Forelimb muscle (tissue), 1 donor: Measurements from ENCODE around the gene STK24. TPM values are rescaled to one million over a fixed set of nuclear protein-coding genes. Genes with fewer than 3 reads are reported as not detected.
"Not testable (repeated sequence)": the region's sequence is repeated elsewhere in the genome, so short reads cannot be mapped to it uniquely, and the experiment has no call there.

ENCODE experiments used
- DNase-seq: peaks from one replicate; pipeline ENCODE4 v3.0.0-alpha.2; 2013; ENCODE audit warnings: low read depth
- polyA plus RNA-seq: library from polyadenylated mRNA; unstranded; fragments of 120-200 nt; gene quantifications from one replicate; pipeline ENCODE4 v1.2.1, GENCODE V29; 2013; ENCODE audit not compliant: insufficient read length

Gene STK24
- polyA plus RNA-seq, 1 donor, result 41.5 TPM

DNA sequence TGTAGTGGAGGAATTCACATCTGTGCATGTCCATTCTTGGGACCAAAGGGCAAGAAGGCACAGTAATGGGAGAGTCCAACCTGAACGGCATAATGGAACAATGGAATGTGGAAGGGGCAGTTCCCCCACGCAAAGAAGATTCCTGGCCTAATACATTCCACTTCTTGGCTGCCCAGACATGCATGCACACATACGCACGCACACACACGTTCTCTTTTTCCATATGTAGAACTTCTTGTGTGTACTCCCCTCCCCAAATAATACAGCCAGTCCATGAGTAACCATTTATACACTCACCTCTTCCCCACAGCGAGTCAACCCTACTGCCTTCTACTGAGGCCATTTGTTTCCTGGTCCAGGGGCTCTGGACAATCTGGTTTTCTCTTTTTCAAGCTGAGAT is 6.0 kb upstream of the STK24 start:
- no peak for DNase-seq

DNA sequence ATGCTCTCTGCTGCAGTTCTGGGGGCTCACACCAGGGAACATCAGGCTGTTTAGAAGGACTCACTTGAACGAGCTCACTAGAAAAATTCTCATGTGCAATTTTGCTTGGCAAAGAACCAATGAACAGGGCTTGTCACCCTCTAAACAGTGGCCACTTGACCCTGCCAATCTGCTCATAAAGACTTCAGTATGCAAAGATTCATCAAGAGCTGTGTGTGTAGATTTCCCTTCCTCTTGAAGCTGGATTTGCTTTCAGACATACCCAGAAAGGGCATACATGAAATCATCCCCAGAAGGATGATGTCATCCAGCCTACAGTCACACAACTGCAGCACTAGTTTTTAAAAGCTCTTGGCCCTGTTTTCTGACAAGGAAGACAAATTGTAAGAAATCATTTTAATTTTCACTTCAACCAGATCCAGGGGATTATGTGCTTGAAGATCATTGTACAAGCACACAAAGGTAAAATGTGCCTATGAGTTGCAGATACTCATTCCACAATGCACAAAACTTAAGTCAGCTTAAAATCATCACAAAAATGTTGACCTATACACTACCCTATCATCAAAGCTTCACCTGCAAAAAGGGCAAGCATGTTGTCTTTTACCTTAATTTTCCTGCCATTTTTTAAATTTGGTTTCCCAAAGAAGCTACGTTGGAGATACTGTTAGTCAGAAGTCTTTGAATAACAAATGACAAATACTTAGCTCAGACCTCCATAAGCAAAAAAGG is 5.2 kb upstream of the STK24 start:
- DNase-seq, result no peak

DNA sequence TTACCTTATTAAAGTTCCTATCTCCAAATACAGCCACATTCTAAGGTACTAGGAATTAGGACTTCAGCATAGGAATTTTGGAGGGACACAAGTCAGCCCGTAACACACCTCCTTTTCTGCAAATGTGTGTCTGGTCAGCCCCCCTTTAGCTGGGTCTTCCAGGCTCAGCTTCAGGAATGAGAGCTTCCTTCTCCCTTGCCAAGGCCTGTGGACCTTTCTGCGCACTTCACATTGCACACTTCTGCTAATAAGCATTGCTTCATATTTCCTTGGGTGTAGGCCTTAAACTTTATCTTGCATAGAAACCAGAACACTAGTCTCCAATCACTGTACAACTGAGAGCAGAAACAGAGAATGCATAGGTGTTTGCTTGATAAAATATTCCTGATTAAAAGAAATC is 4.5 kb upstream of the STK24 start:
- no peak for DNase-seq

DNA sequence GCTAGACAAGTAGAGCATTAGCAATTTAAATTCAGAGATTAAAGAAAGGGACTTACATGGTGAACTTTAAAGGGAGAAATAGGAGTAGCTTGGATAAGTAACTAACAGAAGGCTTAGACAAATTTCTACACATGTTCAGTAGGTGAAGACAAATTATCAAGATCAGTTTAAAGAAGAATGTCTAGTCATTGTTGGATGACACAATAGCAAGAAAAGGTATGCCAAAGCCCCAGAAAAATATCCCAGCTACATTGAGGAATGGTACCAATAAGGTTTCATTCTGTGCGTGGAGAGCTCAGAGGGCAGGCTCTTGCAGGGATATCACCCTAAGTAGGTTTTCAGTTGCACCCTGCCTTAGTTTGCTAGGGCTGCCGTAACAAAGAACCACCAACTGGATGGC is 3.5 kb upstream of the STK24 start:
- DNase-seq, result no peak

DNA sequence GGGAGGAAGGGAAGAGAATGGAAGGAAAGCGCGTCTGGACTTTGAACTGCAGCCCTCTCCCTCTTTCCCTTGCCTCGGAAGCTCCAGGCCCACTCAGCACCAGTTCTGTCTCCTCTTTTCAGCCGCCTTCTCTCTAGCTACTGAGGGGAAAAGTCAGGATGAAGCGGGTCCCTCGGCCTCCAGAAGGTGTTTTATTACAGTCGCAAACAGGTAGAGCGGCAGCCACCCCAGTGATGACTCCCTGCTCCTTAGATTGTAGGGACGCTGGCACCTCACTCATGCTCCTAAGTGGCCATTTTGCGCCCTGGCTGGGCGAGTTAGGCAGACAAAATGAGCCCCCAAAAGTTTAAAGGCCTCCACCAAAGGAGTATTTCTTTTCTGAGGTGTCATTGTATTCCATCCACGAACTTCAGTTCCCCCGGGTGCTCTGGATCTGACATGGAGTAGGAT is 954 bp upstream of the STK24 start:
- no peak for DNase-seq

DNA sequence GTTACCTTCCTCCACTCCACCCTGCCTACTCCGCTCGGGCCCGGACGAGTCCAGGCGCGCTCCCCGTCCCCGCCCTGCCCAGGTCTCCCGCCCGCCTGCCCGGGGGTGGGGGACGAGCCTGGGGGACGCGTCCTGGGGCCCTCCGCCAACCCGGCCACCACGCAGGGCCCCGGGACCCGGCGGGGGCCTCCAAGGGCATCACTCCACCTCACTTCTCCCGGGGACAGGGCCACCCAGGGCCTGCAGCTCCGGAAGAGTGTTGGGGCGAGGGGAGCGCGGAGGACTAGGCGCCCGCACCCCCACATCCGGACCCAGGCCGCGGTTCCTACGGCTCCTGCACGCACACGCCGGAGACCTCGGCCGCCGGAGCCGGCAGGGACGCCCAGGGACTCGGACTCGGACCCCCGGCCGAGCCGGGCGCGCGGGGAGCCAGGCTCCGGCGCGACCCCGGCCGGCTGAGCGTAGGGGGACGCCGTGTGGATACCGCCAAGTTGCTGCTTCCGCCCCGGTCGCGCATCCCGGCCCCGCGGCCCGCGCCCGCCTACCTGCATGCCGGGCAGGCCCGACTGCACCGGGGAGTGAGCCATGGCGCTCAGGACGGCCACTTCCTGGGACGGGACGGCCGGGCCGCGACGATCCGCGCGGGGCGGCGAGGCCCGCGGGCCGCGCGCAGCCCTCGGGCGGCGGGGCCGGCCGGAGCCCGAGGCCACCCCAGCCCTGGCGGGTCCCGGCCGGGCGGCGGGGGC is 534 bp downstream of the STK24 start:
- no peak for DNase-seq

DNA sequence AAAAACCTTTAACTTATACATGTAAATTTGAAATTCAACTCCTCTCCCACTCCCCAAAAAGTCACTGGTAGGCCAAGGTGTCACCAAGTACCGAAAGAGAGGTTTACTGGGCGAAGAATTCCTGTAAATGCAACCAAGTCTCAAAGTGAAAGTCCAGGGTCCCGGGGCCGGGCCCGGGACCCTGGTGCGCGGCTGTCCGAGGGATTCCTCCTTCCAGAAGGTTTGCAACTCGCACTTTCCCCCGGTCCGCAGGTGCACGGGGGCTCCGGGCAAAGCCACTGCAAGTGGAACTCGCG is 1.1 kb downstream of the STK24 start:
- DNase-seq, result no peak

DNA sequence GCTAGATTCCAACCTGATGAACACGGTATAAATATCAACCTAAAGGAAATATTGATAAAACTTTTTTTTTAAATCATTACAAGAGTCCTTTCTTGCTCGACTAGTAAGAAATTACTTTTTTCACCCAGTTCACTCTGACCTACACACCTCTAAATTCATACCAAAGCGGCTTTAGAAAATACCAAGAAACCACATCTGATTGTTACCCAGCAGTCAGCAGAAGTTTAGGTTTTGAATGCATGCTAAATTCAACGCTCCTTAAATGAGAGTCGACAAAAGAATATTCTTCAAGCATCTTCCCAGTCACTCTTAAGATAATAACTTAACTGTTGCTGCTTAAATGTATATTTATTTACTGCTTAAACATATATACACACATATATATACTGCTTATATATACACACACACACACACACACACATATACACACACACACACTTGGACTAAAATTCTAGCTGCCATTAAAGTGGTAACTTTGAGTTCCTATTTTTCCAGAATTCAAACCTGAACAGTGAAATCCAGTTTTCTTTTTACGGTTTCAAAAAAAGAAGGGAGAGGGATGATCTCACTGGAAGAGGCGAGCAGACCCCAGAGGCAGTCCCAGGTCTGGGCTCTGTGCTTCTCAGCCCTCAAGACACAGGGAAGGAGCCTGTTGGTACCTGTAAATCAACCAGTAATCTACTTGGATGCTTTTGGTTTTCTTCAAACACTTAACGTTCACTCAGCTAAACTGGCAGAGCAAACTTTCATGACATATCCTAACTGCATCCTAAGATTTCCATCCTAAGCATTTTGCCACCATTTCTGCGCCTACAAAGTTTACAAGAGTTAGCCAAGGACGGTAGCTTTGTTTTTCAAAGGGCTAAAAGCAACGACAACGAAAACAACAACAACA is 1.7 kb downstream of the STK24 start:
- DNase-seq, result no peak

DNA sequence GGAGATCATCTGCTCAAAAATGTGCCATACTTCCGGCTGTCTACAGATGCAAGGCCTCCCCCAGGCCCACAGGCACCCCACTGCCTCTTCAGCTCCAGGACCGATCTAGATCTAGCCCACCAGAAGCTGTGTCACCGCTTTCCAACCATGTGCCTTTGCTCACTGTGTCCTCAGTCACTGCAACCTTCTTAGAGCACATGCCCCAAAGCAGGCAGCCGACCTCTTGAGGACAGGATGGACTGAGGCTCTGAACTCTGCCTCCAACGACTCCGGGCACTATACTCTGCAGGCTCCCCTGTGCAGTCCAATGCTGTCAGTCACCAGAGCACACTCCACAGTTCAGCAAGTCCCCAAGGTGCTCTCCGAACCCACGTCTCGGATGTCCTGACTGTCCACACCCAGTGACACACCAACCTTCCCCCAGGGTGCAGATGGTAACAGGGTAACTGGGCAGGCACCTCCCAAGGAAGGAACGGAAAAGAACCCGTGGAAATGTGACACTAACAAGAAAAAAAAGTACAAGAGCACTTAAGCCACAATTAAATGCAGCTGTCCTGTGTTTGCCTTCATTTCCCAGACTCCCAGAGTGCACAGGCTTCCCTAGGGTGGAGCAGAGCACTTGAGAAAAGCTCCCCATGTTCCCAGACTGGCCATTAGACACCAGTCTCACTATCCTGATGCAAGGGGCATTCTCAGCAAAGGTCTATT is 4.8 kb downstream of the STK24 start:
- no peak for DNase-seq

DNA sequence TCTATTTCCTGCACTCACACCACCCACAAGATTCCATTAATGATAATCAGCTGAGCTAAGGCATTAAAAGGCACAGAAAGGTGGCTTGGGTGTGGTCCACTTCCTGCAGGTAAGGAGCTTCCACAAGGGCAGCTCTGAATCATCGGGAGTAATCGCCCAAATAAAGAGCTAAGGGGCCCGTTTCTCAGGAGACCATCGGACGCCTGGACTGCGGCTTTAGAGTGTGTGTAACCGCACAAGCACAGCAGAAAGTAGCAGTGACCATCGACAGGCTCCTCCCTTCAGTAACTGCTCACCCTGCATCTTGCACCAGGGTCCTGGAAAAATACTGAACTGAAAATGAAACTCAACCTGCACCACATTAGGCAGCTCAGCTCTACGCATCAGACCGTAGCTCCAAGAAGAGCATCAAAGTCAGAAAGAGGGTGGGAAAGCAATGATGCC is 6.0 kb downstream of the STK24 start:
- DNase-seq, result no peak

DNA sequence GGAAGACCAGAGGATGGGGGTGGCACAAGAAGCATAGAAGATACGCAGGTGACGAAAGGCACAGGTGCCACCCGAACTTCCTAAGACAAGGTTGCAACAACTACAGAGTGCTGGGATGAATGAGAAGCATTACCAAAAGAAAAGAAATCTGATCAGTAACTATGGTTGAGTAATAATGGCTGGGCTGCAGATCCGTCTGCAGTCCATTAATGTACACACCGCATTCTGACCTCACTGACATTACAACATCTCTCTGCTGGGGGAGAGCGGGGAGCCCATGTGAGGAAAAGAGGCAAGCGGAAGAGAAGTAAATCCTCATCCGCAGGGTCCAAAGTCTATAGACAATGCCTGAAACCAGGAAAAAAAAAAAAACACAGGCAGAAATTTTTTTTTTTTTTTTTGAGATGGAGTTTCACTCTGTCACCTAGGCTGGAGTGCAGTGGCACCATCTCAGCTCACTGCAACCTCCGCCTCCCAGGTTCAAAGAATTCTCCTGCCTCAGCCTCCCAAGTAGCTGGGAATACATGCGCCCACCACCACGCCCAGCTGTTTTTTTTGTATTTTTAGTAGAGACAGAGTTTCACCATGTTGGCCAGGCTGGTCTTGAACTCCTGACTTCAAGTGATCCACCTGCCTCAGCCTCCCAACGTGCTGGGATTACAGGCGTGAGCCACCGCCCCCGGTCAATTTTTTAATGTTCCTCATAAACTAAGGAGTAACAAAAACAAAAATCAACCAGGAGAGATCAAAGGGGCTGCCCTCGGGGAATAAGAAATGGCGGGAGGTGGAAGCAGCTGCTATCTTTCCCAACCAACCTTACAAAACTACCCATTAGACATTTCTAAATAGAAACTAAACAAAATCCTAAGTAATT is 7.2 kb downstream of the STK24 start:
- DNase-seq, result not testable (repeated sequence)

DNA sequence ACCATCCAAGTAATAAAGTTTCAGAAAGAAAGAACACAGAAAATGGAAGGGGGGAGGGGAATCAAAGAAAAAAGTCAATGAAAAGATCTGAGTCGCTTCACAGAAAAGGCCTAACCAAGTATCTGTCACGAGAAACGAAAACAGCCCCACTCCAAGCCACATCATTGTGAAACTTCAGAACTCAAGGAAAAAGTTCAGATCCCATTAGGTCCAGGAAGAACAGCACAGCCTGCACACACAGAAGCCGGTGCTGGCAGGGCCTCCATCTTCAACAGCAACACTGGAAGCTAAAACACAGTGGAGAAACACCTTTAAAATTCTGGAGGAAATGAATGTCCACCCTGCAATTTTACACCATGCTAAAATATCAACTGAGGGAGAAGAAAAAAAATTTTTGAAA is 8.0 kb downstream of the STK24 start:
- DNase-seq, result no peak

DNA sequence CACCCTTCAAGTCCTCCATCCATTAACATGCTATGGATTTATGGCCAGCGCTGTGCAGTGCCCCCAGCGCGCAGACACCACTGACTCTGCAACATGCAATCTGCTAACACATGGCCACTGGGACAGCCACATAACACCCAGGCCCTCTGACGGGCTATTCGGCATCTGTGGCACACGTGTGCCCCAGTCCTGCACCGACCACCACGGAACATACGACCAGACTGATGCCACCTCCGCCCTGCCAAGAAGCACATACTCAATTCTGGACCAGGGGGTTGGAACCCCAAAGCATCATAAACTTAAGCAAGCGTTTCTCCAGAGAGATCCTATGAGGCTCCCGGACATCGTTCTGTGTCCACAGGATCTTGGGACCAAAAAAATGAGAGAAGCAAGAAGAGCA is 9.8 kb downstream of the STK24 start:
- no peak for DNase-seq

DNA sequence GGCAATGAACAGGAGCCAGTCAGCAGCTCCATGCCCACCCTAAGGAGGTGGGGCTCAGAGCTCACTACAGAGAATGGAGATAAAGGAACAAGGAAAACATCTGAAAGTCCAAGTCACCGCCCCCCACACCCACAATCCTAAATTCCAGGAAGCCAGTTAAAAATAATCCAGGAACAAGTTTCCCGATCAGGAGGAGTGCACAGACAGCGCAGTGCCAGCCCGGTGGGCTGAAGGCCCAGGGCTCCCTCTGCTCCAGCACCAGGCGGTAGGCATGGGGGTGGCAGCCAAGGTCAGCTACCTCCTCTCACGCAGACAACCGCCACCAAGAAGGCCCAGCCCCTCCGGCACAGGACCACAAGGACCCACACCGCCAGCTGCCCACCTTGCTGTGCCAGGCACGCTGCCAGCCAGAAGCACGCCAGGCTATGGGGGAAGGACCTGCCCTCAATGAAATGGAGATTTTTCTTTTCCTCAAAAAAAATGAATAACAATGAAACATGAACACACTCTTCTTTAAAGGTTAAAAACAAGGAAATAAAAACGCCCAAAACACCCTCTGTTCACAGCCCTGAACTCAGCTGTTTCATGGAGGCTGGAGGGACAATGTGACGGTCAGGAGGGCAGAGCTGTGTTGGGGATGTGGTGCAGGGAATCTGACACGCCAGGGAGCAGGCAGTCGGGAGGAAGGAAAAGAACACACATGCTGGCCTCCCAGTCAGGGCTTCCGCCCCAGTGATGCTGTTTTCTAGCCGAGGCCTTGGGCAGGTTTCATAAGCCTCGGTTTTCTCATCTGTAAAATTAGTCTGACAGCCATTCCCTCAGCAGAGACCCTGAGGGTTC is 11.0 kb downstream of the STK24 start:
- no peak for DNase-seq

DNA sequence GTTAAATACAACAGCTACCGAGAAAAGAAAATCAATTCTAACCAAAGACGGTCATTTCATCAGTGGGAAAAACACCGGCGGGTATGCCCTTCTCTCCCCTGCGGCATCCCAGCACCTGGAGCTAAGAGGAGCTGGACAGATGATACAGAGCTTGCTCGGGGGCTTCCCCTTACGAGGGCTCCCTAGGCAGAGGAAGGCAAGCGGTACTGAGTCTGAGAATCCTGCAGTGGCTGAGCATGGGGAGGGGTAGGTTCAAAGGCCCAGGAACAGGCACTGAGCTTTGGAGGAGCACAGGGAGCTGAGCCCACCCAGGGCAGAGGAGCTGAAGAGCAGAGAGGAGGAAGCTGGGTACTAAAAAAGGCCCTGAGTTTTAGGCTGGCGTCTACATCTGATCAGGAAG is 12.7 kb downstream of the STK24 start:
- DNase-seq, result no peak

DNA sequence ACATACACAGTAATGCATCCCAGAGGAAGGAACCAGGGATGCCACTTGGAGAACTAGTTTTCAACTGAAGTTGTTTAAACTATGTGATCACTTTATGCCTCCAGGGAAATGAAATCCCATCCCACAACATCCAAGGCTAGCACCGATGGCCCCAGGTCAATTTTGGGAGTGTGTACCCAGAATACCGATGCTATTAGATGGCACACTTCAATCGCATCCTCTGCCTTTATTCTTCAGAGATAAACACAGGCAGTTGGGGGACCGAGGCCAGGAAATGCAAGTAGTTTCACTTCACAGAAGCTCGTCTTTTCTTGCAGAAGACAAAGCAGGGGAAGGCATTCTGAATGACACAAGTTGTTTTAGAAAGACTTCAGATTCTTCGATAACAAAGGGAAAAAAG is 13.8 kb downstream of the STK24 start:
- no peak for DNase-seq

DNA sequence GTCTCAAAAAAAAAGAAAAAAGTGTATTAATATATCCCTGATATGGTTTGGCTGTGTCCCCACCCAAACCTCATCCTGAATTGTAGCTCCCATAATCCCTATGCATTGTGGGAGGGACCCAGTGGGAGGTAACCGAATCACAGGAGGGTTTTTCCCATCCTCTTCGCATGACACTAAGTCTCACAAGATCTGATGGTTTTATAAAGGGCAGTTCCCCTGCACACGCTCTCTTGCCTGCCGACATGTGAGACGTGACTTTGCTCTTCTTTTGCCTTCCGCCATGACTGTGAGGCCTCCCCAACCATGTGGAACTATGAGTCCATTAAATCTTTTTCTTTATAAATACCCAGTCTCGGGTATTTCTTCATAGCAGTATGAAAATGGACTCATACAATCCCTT is 17.7 kb downstream of the STK24 start:
- DNase-seq, result no peak

DNA sequence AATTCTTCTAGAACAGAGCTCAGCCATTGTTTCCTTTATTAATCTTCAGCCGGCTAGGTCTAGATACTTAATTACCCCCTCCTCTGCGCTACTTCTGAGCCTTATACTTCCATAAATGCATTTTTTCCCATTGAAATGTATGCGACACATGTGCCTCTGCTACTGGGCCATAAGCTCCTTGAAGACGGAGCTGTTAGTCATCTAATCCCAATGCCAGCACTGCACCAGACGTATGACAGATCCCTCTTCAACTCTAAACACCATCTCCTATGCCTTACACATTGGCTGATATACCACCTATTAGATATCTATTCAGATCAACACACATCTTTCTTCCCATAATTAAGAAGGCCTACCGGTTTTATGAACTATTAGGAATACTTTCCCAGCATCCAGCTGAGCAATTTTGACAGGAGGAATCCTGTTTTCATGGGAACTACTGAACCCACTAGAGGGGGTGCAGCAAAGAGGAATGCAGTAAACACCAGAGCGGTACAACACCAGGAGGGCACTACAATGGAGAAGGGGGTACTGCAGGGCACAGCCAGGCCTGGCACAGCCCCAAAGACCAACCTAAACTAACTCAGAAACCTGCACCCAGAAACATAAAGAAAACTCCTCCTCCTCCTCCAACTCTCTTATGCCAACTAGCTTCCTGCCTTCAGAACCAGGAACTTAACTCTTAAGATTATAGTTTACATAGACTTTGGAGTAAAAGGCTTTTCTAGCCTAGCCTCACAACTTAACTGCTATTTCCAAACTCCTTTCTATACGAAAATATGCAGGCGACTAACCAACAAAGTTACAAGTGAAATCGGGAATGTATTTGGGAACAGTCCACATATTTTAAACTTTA is 18.7 kb downstream of the STK24 start:
- DNase-seq, result no peak
